CD4-positive, CD25-positive, alpha-beta regulatory T cell (primary cell): ENCODE data around the gene VSIG10L. TPM values are rescaled to one million over a fixed set of nuclear protein-coding genes. Genes with fewer than 3 reads are reported as not detected.

ENCODE experiments used
- ATAC-seq, 2 donors: fragments of 150-1000 bp; cut with Tn5 transposase; one replicate each; pipeline ENCODE4 v1.10.0; 2021; ENCODE audit warnings: low read depth in 2 of 2, moderate number of reproducible peaks in 2 of 2, moderate library complexity in 1 of 2
- DNase-seq, 3 donors: peaks; one replicate each; pipeline versions ENCODE4 v3.0.0 to v3.0.0-alpha.2; 2012 to 2022; ENCODE audit warnings: mixed read lengths in 1 of 3
- H3K27ac ChIP-seq: one replicate; pipeline ENCODE4 v1.7.0; 2013; ENCODE audit warnings: mild to moderate bottlenecking, low read length; ENCODE audit not compliant: insufficient read depth, poor library complexity, severe bottlenecking
- H3K27me3 ChIP-seq: one replicate; pipeline ENCODE4 v1.7.0; 2013; ENCODE audit warnings: low read length; ENCODE audit not compliant: control insufficient read depth, insufficient read depth
- H3K36me3 ChIP-seq: one replicate; pipeline ENCODE4 v1.7.0; 2013; ENCODE audit warnings: mild to moderate bottlenecking, low read length, moderate library complexity; ENCODE audit not compliant: control insufficient read depth, insufficient read depth
- H3K4me1 ChIP-seq: 2 replicates; pipeline ENCODE4 v1.7.0; 2013; ENCODE audit warnings: mild to moderate bottlenecking, low read length; ENCODE audit not compliant: insufficient read depth, control insufficient read depth, poor library complexity, severe bottlenecking
- H3K4me3 ChIP-seq: one replicate; pipeline ENCODE4 v1.7.0; 2013; ENCODE audit warnings: low read depth, mild to moderate bottlenecking, low read length, moderate library complexity
- H3K9me3 ChIP-seq, 2 experiments: 1 replicate in 1 of 2; 2 replicates in 1 of 2; pipeline ENCODE4 v1.7.0; 2013; ENCODE audit warnings: low read length in 2 of 2, mild to moderate bottlenecking in 1 of 2, moderate library complexity in 1 of 2; ENCODE audit not compliant: control insufficient read depth in 2 of 2
- H3K27ac Mint-ChIP-seq, 3 donors: one replicate each; pipeline ENCODE4 v1.8.0; 2020 to 2022; ENCODE audit warnings: mild to moderate bottlenecking in 3 of 3, mixed read lengths in 3 of 3, moderate library complexity in 2 of 3
- H3K27me3 Mint-ChIP-seq: one replicate; pipeline ENCODE4 v1.8.0; 2022; ENCODE audit warnings: mild to moderate bottlenecking, mixed read lengths
- H3K36me3 Mint-ChIP-seq: one replicate; pipeline ENCODE4 v1.8.0; 2020; ENCODE audit warnings: mixed read lengths
- H3K4me1 Mint-ChIP-seq, 4 donors: one replicate each; pipeline ENCODE4 v1.8.0; 2020 to 2022; ENCODE audit warnings: mixed read lengths in 4 of 4, mild to moderate bottlenecking in 1 of 4
- H3K4me3 Mint-ChIP-seq, 4 donors: one replicate each; pipeline ENCODE4 v1.8.0; 2020 to 2022; ENCODE audit warnings: mild to moderate bottlenecking in 4 of 4, mixed read lengths in 4 of 4, moderate library complexity in 3 of 4
- H3K9me3 Mint-ChIP-seq, 7 donors: one replicate each; pipeline ENCODE4 v1.8.0; 2020 to 2022; ENCODE audit warnings: mixed read lengths in 7 of 7, mild to moderate bottlenecking in 3 of 7, moderate library complexity in 2 of 7
- polyA plus RNA-seq, 4 donors: library from polyadenylated mRNA; unstranded; fragments of 300-500 nt; fragmentation: Illumina TruSeq; gene quantifications; one replicate each; pipeline ENCODE4 v1.2.3, GENCODE V29; 2021
- total RNA-seq: library from RNA; stranded (reverse); gene quantifications from one replicate; pipeline ENCODE4 v1.2.3, GENCODE V29; 2022

VSIG10L gene
- total and polyA plus RNA-seq, 5 donors from 2014 or later = 0.15 to 0.37 (median 0.27) TPM; not detected in 2

GRCh38 chr19:51377422-51377821, 35.5 kb upstream of the VSIG10L start:
- H3K27me3 Mint-ChIP-seq = no peaks in the 10 kb centered on the region
- H3K36me3 Mint-ChIP-seq = no peaks in the 10 kb centered on the region
- ATAC-seq (no peak), DNase-seq (no peak)
- H3K9me3 Mint-ChIP-seq = peaks cover 0 to 3% (median 0%) of the 10 kb centered on the region in 7 donors
- H3K4me3 Mint-ChIP-seq = no peak overlapping the region
- H3K27ac Mint-ChIP-seq = no peak overlapping the region
- H3K36me3 ChIP-seq = no peaks in the 10 kb centered on the region
- peaks cover 17% of the 10 kb centered on the region for H3K4me1 ChIP-seq
- peaks cover 0 to 37% (median 19%) of the 10 kb centered on the region in 4 donors for H3K4me1 Mint-ChIP-seq
- no peak overlapping the region for H3K4me3 ChIP-seq
- peaks cover 0 to 5% of the 10 kb centered on the region in 2 experiments for H3K9me3 ChIP-seq
- H3K27ac ChIP-seq = no peak overlapping the region
- no peaks in the 10 kb centered on the region for H3K27me3 ChIP-seq

GRCh38 chr19:51375504-51376221, 33.7 kb upstream of the VSIG10L start:
- peak overlapping the region; percentile 14 for H3K27ac ChIP-seq
- ATAC-seq = no peak
- no peaks in the 10 kb centered on the region for H3K9me3 ChIP-seq
- Mint-ChIP-seq H3K4me1 (peaks cover 0 to 54% (median 24%) of the 10 kb centered on the region in 4 donors), H3K4me3 (peak overlapping the region in 3 of 4 donors; percentile 55 to 64 (median 63)), H3K9me3 (peaks cover 0 to 1% (median 0%) of the 10 kb centered on the region in 7 donors), H3K36me3 (no peaks in the 10 kb centered on the region), H3K27me3 (no peaks in the 10 kb centered on the region), H3K27ac (peak overlapping the region; percentile 29 to 86 (median 56))
- no peak overlapping the region for H3K4me3 ChIP-seq
- H3K36me3 ChIP-seq = no peaks in the 10 kb centered on the region
- H3K27me3 ChIP-seq = no peaks in the 10 kb centered on the region
- peaks cover 26% of the 10 kb centered on the region for H3K4me1 ChIP-seq
- DNase-seq = peak in 1 of 3 donors; percentile 23

GRCh38 chr19:51372649-51373504, 30.9 kb upstream of the VSIG10L start, which contains the start of gene NKG7:
Gene NKG7 (minus strand): TSS chr19:51372654. CDS start chr19:51372535, 119 bp downstream.
- Histone ChIP-seq H3K27me3 (no peaks in the 10 kb centered on the region), H3K27ac (peak within 1 kb of the TSS; percentile 35), H3K4me1 (peaks cover 30% of the 10 kb centered on the region), H3K9me3 (no peaks in the 10 kb centered on the region), H3K36me3 (no peaks in the 10 kb centered on the region), H3K4me3 (no peak within 1 kb of the TSS)
- peak within 1 kb of the TSS; percentile 77 to 93 (median 92) for H3K27ac Mint-ChIP-seq
- H3K4me3 Mint-ChIP-seq = peak within 1 kb of the TSS; percentile 26 to 79 (median 66)
- no peaks in the 10 kb centered on the region for H3K27me3 Mint-ChIP-seq
- no peaks in the 10 kb centered on the region for H3K36me3 Mint-ChIP-seq
- H3K4me1 Mint-ChIP-seq = peaks cover 0 to 64% (median 30%) of the 10 kb centered on the region in 4 donors
- H3K9me3 Mint-ChIP-seq = no peaks in the 10 kb centered on the region
- ATAC-seq = peak; percentile 44 to 58
- peak in 2 of 3 donors; percentile 16 to 85 for DNase-seq

- Histone ChIP-seq H3K4me1 (peaks cover 37% of the 10 kb centered on the region), H3K27ac (no peak overlapping the region), H3K4me3 (no peak overlapping the region), H3K27me3 (no peaks in the 10 kb centered on the region), H3K36me3 (no peaks in the 10 kb centered on the region), H3K9me3 (no peaks in the 10 kb centered on the region)
- H3K27ac Mint-ChIP-seq = peak overlapping the region; percentile 41 to 92 (median 77)
- H3K4me3 Mint-ChIP-seq = peak overlapping the region in 3 of 4 donors; percentile 54 to 79 (median 78)
- DNase-seq = no peak
- peaks cover 0 to 68% (median 33%) of the 10 kb centered on the region in 4 donors for H3K4me1 Mint-ChIP-seq
- no peaks in the 10 kb centered on the region for H3K36me3 Mint-ChIP-seq
- no peak for ATAC-seq
- no peaks in the 10 kb centered on the region for H3K27me3 Mint-ChIP-seq
- no peaks in the 10 kb centered on the region for H3K9me3 Mint-ChIP-seq
These were observed 30.2 kb upstream of the VSIG10L start for GRCh38 chr19:51372021-51372648.

GRCh38 chr19:51371186-51371690, 29.3 kb upstream of the VSIG10L start:
- peaks cover 0 to 72% (median 32%) of the 10 kb centered on the region in 4 donors for H3K4me1 Mint-ChIP-seq
- DNase-seq = no peak
- H3K4me3 ChIP-seq = no peak overlapping the region
- no peaks in the 10 kb centered on the region for H3K9me3 Mint-ChIP-seq
- H3K27ac ChIP-seq = no peak overlapping the region
- no peak for ATAC-seq
- H3K4me1 ChIP-seq = peaks cover 44% of the 10 kb centered on the region
- H3K27me3 ChIP-seq = no peaks in the 10 kb centered on the region
- H3K27ac Mint-ChIP-seq = peak overlapping the region in 2 of 3 donors; percentile 85 to 86
- peak overlapping the region in 2 of 4 donors; percentile 17 to 79 for H3K4me3 Mint-ChIP-seq
- no peaks in the 10 kb centered on the region for H3K36me3 Mint-ChIP-seq
- H3K36me3 ChIP-seq = no peaks in the 10 kb centered on the region
- H3K27me3 Mint-ChIP-seq = no peaks in the 10 kb centered on the region
- no peaks in the 10 kb centered on the region for H3K9me3 ChIP-seq

GRCh38 chr19:51370230-51370629, 28.3 kb upstream of the VSIG10L start:
- H3K36me3 Mint-ChIP-seq = no peaks in the 10 kb centered on the region
- H3K9me3 Mint-ChIP-seq = no peaks in the 10 kb centered on the region
- Histone ChIP-seq H3K27ac (no peak overlapping the region), H3K9me3 (no peaks in the 10 kb centered on the region), H3K27me3 (no peaks in the 10 kb centered on the region), H3K4me1 (peaks cover 47% of the 10 kb centered on the region), H3K4me3 (no peak overlapping the region), H3K36me3 (no peaks in the 10 kb centered on the region)
- DNase-seq (no peak), ATAC-seq (no peak)
- H3K27ac Mint-ChIP-seq = peak overlapping the region in 2 of 3 donors; percentile 15 to 79
- no peaks in the 10 kb centered on the region for H3K27me3 Mint-ChIP-seq
- H3K4me3 Mint-ChIP-seq = peak overlapping the region; percentile 26 to 79 (median 67)
- peaks cover 0 to 70% (median 34%) of the 10 kb centered on the region in 4 donors for H3K4me1 Mint-ChIP-seq
